AG09319 (cell line): ENCODE results near the gene TAF1L.
"Not testable (repeated sequence)": the region's sequence is repeated elsewhere in the genome, so short reads cannot be mapped to it uniquely, and the experiment has no call there.

Experiments
- DNase-seq: peaks from one replicate; pipeline ENCODE4 v3.0.0-alpha.2; 2010; ENCODE audit warnings: low read depth; ENCODE audit errors: extremely low read depth
- CTCF ChIP-seq: IDR thresholded peaks from 2 replicates; pipeline ENCODE4 v1.5.1; 2011; ENCODE audit warnings: low read depth, mild to moderate bottlenecking, inconsistent platforms, low read length, moderate library complexity

TAF1L gene

GRCh38 chr9:32606811-32607210 is 28.7 kb downstream of the TAF1L start:
- DNase-seq: no peak
- TF ChIP-seq CTCF: no peak

DNA sequence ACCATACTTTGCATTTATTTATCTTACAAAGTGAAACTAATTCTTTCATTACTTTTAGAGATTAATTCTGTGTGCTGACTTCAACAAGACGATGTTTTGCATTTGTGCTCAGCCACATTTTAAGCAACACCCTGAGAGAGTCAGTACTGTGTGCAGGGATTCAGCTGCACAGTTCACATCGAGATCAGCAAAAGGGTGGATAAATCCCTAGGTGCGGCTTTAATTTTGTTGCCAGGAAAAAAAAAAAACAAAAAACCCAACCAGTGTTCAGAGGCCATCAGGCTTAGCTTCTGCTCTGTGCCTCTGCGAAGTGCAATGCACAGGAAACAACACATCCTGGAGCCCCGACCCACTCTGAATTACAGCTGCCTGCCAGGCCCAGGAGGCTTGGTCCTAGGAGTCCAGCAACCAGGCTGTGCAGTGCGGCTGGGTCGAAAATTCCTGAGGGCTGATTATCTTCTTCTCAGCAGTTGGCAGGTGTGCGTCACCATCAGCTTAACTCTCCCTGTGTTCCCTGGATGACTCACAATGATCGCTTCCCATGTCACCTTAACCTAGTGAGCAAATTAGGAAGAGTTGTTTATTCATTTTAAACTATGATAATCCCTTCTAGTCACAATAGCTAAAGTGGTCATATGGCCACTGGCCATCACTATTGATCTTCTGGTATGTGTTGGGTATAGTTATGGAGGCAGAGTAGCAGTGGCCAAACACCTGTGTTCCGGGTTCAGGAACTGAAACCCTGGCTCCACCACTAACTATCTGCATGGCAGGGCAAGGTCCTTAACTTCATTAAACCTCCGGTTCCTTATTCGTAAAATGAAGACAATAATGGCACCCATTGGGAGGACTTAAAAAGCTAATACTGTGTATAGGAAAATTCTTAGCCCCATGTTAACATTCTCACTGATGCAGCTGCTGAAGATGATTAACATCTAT is 31.3 kb downstream of the TAF1L start:
- DNase-seq: no peak

GRCh38 chr9:32599021-32599420 is 36.4 kb downstream of the TAF1L start:
- not testable (repeated sequence) for DNase-seq

More for the DNA sequence above, 31.3 kb downstream of the TAF1L start:
- TF ChIP-seq CTCF: no peak

- no peak for TF ChIP-seq CTCF
These were observed 38.5 kb downstream of the TAF1L start for GRCh38 chr9:32596936-32597335.

GRCh38 chr9:32596096-32596865 is 39.2 kb downstream of the TAF1L start:
- no peak for DNase-seq

More at GRCh38 chr9:32596936-32597335, 38.5 kb downstream of the TAF1L start:
- no peak for DNase-seq

GRCh38 chr9:32590898-32591297 is 44.6 kb downstream of the TAF1L start:
- no peak for TF ChIP-seq CTCF
- no peak for DNase-seq

More at GRCh38 chr9:32596096-32596865, 39.2 kb downstream of the TAF1L start:
- TF ChIP-seq CTCF: no peak

DNA sequence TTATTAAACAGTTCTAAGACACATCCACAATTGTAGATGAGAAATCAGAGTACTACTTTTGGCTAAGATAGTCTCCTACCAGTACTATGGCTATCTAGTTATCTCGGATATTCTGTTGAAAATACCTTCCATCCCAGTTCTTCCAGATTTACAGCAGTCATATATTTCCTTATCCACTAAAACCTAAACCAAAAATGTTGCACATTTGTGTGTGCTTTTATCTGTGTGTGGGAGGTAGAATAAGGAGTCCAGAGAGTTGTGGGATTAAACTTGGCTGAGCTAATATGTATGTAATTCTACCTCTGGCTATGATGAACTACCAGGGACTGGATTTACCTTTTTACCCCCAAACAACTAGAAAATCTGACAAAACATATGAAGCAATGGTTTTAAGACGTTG is 45.0 kb downstream of the TAF1L start:
- TF ChIP-seq CTCF: no peak

More for the DNA sequence above, 45.0 kb downstream of the TAF1L start:
- DNase-seq: no peak
